Femur (tissue), 1 donor: Measurements from ENCODE around the gene ARMH4.
"Not testable (repeated sequence)": the region's sequence is repeated elsewhere in the genome, so short reads cannot be mapped to it uniquely, and the experiment has no call there.

ENCODE experiments used
- DNase-seq: peaks from one replicate; pipeline ENCODE4 v3.0.0-alpha.2; 2017

Gene ARMH4

GRCh38 chr14:58143106-58143505 is 8.9 kb downstream of the ARMH4 start:
- DNase-seq = no peak

- no peak for DNase-seq
These were observed 10.1 kb downstream of the ARMH4 start for GRCh38 chr14:58141893-58142292.

DNA sequence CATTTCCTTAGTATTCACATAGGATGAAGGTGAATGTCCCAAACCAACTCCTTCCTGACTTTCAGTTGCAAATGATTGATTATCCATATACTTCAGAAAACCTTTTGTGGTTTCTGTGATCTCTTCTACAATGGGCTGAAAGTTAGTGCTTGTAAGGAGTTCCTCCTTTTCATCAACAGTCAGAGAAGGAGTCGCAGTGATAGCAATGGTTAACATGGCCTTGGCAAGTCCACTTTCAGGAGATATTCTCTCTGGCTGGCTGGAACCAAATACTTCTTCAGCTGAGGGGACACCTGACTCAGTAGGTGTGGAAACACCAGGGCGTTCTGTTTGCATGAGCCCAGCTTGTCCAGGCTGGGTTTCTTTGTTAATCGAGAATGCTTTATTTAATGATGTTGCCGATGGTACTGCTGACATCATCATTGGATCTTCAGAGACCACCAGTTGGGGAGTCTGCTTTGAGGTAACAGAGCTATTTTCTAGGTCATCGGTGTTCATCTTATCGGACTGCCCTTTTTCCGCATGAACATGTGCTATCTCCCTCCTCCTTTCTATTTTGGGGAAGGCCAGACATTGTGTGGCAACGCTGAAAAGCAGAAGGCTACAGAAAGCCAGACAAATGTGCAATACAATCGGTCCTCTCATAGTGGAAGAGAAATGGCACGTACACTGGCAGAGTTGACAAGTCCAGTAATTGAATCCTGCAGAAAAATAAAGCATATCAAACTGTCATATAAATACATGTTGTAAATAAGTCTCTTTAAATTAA is 13.1 kb downstream of the ARMH4 start:
- DNase-seq = no peak

- DNase-seq = no peak
These were observed 13.8 kb downstream of the ARMH4 start for GRCh38 chr14:58138031-58138713.

- DNase-seq = no peak
These were observed 18.3 kb downstream of the ARMH4 start for GRCh38 chr14:58133739-58134138.

- DNase-seq = peak; percentile 28
These were observed 20.6 kb downstream of the ARMH4 start for GRCh38 chr14:58131386-58131785.

DNA sequence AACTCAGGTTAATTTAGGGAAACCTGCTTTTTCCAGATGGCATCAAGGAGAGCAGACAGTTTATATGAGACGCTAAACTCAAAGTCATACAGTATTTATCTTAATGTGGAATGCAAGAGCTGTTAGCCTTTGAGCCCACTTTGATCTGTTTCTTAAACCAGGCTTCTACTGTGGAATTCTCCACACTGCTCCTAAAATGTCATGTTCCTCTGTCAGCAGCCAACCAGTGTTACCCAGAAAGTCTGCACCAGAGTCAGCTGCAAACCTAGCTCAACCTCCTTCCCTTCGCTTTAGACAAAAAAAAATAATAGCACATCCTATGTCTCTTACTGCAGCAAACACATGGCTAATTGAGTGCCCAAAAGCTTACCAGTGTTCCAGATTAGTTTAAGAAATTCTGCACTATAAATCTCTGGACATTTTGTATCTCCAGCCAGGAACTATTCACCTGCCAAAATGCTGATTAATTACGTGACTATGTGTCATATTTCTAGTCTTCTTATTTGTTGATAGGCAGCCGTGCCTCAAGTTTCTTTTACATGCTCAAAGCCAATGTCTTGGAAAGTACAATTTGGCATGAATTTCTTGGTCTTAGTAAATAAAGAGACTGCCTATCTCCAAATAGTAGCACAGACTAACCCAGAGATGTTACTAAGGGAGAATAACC is 21.8 kb downstream of the ARMH4 start:
- no peak for DNase-seq

DNA sequence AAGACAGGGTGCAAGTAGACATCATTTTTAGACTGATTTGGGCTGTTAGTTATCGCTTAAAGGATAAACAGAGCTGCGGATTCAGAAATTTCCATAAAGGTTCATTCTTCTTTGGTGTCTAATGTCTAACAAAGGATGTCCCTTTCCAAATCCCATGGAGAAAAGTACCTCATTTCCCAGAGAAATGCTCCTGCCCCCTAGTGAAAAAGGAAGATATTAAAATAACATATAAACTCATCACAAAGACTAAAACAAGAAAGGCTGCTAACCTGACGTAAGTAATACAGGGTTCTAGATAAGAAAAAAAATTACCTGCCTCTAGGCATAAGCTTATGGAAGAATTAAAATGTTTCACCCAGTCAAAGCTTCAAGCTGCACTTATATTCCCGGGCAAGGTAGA is 22.8 kb downstream of the ARMH4 start:
- DNase-seq = no peak

- no peak for DNase-seq
These were observed 23.6 kb downstream of the ARMH4 start for GRCh38 chr14:58128416-58128815.

GRCh38 chr14:58122546-58122945 is 29.5 kb downstream of the ARMH4 start:
- DNase-seq = not testable (repeated sequence)

DNA sequence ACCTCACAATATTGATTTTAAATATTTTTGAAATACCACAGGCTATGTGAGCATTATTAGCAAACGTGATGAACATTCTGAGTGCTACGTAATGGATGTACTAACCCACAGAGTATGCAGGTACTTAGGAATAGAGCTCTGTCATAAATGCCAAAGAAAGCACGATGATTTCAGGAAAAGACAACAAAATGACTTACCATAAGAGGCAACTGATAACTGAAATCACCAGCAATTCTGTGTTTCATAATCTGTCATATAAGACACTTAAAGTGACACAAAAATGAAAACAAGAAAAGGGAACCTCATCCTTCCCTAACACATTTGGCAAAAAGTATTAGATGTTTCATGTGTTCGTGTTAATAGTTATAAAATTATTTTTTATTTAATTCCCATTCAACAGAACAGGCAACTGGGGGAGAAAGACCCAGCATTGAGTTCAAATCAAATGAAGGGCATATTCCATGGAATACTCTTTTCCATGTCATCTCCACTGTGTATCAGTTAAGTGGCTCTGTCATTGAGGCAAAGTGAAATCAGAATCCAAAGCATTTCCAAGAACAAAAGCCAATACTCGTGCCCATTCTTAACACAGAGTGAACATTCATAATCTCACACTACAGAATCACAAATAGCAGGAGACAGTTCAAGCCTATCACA is 30.4 kb downstream of the ARMH4 start:
- no peak for DNase-seq

DNA sequence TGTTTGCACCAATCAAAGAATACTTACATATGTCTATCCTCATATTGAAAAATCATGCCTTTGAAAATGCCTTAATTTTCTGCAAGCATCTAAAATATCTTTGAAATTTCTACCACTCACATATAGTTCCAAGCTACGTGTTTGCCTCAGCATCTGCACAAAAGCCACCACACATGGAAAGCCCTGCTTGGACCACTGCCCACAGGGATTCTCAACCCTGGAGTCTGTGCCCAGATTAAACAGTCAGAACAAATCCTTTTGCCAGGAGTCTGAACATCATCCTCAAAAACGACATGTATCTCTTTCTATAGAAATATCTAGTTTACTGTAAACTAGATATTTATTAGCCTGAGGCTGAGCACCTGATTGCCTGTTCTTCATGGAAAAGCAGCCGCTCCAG is 32.6 kb downstream of the ARMH4 start:
- DNase-seq = no peak

DNA sequence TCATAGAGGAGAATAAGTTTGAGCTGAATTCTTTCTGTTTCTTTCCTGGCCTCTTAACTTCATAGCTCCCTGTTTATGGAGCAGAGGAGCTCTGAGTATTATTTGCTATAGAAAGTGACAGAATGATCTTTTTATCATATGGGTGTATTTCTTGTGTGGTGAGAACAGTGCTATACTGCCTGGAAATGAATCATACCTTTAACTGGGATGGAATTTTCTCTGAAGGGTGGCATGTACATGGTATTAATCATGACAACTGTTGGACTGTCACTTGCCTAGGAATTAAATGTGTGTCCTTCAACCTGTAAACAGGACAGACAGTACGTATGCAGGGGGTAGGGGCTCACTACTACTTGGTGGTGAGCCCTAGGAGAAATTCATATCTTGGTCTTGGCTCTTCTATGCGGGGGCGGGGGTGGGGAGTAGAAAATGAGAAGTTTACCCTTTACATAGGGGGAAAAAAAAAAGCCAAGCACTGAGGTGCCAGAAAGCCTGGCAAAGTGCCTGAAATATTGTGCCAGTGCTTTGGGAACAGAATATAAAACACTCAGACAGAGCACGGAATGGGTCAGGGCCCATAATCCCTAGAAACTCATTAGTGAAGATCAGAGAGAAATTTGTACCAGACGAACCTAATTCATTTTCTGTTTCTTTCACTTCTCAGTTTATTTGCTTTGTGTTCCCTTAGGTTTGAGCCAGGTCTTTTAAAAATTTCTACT is 33.8 kb downstream of the ARMH4 start:
- no peak for DNase-seq

DNA sequence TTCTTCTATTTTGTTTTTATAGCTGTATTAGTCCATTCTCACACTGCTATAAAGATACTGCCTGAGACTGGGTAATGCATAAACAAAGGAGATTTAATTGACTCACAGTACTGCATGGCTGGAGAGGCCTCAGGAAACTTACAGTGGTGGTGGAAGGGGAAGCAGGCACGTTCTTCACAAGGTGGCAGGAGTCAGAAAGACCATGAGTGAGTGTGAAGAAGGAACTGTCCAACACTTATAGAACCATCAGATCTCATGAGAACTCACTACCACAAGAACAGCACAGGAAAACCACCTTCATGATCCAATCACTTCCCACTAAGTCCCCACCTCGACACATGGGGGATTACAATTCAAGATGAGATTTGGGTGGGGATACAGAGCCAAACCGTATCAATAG is 42.3 kb downstream of the ARMH4 start:
- no peak for DNase-seq

GRCh38 chr14:58108717-58109116 is 43.3 kb downstream of the ARMH4 start:
- DNase-seq = no peak

DNA sequence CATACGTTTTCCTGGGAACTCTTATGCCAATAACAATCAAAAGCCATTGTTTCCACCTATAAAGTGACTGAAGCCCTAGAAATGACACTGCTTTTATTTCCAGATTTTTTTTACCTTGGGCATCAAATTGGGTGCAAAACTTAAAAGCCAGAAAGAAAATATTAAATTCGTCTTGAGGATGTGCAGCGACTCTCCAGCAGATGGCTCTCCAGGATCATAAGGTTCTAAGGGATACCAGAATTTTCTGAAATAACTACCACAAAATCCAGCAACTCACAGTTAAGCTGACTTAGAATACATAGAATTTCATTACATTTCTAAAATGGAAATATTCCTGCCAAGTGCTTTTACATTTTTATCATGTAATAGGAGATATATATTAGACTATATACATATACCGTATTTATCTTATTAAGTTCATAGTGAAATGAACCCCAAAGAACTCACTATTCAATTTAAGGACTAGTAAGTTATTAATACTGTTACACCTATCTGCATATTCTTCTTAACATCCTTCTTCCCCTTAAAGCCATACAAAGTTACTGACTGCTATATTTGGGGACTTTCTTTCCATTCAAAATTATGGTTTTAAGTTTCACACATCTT is 44.0 kb downstream of the ARMH4 start:
- DNase-seq = peak; percentile 42

DNA sequence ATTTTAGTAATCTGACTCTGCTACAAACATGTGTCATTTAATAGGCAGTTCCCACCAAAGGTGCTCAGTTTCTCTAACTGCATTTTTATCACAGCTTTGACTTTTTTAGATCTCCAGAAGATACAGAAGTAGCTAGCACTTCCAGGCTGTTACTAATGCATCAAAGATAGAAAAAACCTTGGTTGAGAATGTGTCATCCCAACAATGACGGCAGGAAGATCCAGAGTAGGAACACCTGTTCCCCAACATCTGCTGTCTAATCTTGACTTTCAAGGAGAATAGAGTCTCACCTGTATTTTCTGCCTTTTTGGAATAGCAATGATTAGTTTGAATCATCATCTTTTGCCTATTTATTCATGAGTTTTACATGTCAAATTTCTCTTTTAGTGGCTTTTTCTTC is 45.0 kb downstream of the ARMH4 start:
- no peak for DNase-seq

GRCh38 chr14:58106446-58106845 is 45.6 kb downstream of the ARMH4 start:
- DNase-seq = no peak

- no peak for DNase-seq
These were observed 47.2 kb downstream of the ARMH4 start for GRCh38 chr14:58104808-58105207.

DNA sequence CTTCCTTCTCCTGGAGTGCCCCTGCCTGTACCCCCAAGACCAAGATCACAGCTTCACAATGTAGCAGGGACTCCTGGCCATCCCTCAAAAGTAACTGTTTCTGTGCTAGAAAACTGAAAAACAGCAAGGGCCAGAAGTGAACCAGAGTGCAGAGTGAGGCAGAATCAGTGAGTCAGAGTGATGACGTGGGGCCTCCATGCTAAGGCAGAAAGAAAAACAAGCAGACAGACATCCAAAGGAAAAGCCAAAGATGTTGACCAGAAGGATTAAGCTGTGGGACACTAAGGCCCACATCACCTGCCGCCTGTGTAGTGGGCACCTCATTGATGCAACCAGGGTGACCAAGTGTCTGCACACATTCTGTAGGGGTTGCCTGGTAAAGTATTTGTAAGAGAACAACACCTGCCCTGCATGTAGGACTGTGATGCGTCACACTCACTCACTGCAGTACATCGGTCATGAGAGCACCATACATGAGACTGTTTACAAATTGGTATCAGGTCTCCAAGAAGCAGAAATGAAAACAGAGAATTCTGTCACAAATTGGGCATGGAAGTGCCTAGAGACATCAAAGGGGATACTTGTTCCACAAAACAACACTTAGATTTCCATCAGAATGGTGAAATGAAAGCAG is 51.2 kb downstream of the ARMH4 start:
- DNase-seq = no peak

GRCh38 chr14:58099682-58100081 is 52.3 kb downstream of the ARMH4 start:
- DNase-seq = no peak

- DNase-seq = no peak
These were observed 53.5 kb downstream of the ARMH4 start for GRCh38 chr14:58098507-58098906.
